Measurements from ENCODE around the gene ADARB2.
"Not testable (repeated sequence)": the region's sequence is repeated elsewhere in the genome, so short reads cannot be mapped to it uniquely, and the experiment has no call there.

Gene ADARB2

DNA sequence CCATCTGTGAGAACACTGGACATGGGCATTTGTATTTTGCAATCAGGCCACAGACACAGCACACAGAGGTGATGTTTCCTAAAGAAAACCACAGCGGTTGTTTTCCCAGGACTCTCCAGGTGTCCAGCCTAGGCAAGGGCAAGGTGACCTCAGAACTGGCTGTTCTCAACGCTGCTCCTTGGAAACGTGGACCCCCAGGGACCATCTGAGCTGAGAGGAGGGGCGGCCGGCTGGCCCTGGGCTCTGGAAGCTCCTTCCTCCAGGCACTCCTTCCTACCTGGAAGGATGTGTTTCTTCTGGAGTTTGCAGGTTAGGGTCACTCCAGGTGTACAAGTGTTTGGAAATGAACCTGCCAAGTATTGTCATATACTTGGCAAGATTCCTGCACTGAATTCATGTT is 103.1 kb downstream of the ADARB2 start:
- DNase-seq: no peak

DNA sequence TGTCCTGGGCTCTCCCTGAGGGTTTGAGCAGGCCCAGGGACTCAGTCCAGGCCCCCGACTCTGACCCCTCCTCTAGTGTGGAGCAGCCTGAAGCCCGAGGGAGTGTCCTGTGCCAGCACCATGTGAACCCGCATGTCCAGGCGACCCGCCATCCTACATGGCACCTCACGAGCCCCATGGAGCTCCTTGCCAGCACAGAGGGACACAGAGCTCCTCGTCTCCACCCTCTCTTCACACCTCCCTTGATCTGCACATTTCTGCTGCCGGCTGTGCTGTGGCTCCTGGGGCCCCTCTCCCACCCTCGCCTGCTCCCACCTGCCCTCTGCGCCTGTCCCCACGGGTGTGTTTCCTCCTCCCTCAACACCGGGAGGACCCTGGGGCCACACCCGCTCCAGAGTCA is 103.5 kb downstream of the ADARB2 start:
- no peak for DNase-seq

DNA sequence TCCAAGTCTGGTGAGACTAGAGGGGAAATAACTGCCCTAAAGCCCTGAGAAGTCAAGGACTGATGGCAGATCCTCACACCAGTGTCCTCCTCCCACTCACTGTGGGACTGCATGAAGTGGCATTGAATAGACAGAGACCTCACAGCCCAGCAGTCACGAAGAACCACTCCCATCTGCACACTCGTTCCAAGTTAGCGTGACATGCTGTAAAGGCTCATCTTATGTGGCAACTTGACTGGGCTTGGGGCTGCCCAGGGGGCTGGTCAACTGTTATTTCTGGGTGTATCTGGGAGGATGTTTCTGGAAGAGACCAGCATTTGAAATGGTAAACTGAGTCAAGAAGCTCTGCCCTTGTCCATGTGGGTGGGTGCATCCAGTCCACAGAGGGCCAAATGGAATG is 104.7 kb downstream of the ADARB2 start:
- no peak for DNase-seq

DNA sequence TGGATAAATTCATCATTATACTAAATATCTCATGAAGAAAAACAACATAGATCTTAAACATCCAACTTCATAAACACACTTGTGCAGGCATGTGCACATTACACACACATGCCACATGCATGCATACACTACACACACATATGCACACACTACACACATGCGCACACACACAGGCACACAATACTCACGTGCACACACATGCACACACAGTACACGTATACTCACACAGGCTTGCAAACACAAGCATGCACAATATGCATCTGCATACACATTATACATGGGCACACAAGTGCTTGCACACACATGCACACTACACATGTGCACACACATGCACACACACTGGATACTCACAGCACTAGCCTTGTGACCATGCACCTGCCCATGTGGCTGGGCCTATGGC is 105.2 kb downstream of the ADARB2 start:
- no peak for DNase-seq

DNA sequence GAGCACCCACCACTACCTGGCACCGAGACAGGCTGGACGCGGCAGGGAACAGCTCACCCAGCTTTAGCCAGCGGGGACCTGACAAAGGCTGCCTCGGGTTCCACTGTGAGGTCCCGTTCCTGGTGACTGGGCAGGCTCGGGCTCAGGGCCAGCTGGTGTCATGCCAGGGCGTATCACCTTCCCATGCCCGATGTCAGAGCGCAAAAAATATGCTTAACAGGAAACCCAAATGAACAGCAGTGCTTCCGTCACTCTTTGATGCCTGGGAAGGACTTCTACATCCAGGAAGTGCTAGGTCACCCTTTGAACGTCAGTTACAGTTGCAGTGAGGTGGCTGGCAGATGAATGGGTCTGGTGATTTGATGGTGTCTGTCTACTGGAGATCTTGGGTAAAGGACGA is 106.0 kb downstream of the ADARB2 start:
- no peak for DNase-seq

DNA sequence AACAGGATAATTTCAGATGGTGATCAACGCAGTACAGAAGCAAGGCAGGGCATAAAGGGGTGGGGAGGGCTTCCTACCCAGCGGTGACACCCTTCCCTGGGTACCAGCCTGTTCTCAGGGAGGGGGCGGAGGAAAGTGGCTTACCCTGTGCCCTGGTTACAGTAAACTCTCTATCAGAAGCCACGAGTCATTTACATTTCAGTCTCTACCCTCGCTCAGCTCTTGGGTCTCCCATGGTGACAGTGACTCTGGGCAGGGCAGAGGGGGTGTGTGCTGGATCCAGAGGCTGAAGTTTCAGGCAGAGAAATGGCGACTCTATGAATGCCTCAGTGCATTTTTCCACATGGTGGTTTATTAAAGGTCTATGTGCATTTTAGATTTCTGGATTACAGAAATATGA is 107.0 kb downstream of the ADARB2 start:
- no peak for DNase-seq

- no peak for DNase-seq
These were observed 107.8 kb downstream of the ADARB2 start for GRCh38 chr10:1629326-1630198.

GRCh38 chr10:1628757-1629156 is 108.6 kb downstream of the ADARB2 start:
- no peak for DNase-seq

GRCh38 chr10:1627945-1628344 is 109.4 kb downstream of the ADARB2 start:
- DNase-seq: no peak

- DNase-seq: no peak
These were observed 110.5 kb downstream of the ADARB2 start for GRCh38 chr10:1626835-1627234.

GRCh38 chr10:1626410-1626809 is 110.9 kb downstream of the ADARB2 start:
- no peak for DNase-seq

DNA sequence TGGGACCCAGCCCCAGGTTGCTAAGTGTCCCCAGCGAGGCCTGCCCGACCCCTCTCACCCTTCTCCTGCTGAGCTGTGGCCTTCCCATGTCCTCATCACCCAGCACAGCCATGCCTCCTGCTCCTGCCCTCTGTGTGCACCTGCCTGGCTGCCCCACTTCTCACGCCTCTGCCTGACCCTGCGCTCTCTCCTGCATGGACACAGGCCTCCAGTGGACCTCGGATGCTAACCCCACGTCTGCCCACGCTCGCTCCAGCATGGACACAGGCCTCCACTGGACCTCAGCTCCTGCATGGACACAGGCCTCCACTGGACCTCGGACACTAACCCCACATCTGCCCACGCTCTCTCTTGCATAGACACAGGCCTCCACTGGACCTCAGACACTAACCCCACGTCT is 111.6 kb downstream of the ADARB2 start:
- no peak for DNase-seq

DNA sequence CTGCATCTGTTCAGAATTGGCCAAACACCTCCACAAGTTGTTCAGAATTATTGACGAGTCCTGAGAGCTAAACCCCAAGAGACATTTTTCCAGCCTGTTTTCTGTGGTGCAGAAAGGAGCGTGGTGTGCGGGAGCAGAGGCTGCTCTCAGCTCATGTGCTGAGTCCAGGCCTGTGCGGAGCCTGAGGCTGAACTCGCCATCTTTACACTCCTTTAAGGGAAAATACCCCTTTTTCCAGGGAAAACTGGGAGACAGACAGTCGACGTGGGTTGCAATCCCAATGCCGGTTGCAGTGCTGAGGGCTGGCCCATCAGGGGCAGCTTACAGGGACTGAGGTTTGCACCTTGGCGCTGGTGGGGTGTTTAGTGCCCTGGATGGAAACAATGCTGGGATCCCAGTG is 112.2 kb downstream of the ADARB2 start:
- no peak for DNase-seq

GRCh38 chr10:1624240-1624639 is 113.1 kb downstream of the ADARB2 start:
- DNase-seq: no peak

DNA sequence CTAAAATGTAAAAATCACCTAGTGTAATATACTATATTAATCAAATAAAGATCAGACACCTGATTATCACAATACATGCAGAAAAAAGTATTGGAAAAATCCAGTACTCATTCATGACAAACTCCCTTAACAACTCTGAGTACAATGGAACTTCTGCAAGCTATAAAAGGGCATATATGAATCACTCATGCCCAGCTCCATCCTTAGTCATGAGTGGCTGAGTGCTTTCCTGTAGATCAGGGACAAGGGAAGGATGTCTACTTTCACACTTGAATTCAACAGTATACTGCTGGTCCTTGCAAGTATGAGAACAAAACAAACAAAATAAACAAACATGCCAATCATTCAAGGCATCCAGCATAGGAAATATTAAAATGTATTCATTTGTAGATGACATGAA is 116.5 kb downstream of the ADARB2 start:
- no peak for DNase-seq

DNA sequence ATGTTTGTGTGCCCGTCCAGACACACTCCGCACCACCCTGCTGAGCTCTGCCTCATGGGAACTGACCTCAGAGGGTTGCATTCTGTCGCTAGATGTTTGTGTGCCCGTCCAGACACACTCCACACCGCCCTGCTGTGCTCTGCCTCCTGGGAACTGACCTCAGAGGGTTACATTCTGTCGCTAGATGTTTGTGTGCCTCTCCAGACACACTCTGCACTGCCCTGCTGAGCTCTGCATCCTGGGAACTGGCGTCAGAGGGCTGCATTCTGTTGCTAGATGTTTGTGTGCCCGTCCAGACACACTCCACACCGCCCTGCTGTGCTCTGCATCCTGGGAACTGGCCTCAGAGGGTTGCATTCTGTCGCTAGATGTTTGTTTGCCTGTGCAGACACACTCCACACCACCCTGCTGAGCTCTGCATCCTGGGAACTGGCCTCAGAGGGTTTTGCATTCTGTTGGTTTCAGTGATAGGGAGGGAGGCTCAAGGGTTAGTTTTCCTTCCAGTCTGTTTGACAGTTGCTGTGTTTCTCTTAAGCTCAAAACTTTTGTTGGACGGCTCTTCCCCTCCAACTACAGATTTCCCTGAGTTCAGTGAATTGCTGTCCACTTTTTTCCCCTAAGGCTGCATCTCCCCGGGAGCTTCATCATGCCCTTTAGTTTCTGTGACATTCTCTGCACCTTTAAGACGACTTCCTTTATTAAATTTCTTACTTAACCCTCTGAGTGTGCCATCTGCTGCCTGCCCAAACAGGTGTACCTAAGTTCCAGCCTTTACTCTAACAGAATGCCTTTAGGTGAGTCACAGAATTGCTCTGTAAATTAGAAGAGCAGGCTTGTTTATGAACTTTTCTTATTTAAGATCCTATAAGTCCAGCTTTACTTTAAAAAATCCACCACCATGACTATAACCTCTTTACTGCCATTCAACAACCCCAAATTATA is 119.7 kb downstream of the ADARB2 start:
- DNase-seq: not testable (repeated sequence)

DNA sequence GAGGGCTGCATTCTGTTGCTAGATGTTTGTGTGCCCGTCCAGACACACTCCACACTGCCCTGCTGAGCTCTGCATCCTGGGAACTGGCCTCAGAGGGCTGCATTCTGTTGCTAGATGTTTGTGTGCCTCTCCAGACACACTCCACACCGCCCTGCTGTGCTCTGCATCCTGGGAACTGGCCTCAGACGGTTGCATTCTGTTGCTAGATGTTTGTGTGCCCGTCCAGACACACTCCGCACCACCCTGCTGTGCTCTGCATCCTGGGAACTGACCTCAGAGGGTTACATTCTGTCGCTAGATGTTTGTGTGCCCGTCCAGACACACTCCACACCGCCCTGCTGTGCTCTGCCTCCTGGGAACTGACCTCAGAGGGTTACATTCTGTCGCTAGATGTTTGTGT is 120.6 kb downstream of the ADARB2 start:
- not testable (repeated sequence) for DNase-seq

GRCh38 chr10:1615186-1615954 is 122.0 kb downstream of the ADARB2 start:
- DNase-seq: no peak

- no peak for DNase-seq
These were observed 123.8 kb downstream of the ADARB2 start for GRCh38 chr10:1613511-1613910.

DNA sequence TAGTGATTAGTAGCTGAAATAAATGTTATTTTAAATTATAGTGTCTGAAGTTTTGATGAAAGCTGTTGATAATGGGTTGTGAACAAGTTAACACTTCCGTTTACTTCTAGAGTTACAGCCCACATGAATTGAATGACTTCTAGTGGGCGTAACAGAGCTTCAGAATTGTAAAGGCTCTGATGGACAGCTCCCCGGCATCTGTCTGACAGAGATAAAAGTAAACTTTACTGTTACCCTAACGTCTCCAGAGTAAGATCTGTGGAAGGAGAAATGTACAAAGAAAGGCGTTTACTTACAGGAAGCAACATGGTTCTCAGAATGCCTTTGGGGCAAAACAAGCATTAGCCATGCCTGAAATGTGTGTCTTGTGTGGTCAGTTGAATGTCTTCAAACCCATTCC is 124.4 kb downstream of the ADARB2 start:
- DNase-seq: no peak

DNA sequence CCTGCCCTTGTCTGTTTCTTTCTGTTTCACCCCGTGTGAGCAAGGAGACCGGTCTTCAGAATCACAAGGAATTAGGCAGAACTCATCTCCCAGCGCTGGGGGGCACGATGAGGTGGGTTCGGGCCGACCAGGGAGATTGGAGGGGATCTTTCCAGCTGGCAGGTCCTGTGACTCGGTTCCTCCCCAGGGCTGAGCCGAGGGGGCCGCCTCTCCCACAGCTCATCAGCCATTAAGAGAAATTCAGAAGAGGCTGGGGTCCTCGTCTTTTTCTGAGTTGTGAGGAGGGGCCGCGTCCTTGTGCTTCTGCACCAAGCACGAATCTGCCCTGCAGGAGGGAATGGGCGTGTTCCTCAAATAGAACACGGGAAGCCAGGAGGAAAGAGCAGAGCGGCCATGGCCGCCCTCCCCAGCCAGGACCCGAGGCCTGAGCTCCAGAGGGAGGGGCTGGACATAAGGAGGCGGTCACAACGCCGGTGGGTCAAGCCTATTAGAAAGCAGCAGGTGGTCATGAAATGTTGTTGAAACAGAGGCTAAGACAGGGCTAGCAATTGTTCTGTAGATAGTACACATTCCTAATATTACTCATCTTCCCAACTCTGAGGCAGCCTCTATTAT is 125.3 kb downstream of the ADARB2 start:
- no peak for DNase-seq

DNA sequence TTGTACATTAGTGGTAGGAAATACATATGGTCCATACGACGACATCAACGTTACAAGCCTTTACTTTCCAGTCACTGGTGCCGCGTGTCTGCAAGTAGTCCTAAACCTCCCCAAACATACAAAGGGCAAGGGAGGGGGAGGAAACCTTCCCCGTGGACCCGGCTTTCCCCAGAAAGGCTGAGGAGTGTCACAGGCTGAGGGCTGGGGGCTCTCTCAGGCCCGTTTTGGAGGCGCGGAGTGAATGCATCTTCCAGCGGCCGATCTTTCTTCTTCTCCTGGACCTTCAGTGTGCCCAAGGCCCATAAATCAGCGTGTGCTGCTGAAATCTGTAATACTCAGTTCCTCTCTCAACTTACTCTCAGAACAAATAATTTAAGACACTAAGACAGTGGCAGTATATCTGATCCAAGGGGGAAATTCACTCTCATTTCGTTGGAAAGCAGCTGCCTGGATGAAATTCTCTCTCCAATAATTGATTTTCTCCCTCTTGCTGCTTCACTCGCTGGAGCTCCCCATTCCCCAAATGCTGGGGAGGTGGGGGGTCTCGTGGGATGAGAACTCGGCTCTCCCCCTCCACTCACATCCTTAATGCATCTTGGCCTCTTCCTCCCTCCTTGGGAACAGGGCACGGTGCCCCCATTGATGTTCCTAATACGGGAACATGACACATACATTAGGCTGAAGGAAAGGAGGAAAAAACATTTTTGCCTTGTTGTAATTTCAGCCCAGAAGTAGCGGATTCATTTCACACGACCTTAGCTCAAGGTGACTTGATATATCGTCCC is 126.1 kb downstream of the ADARB2 start:
- DNase-seq: no peak
